ENCODE measurements around the gene RHO.
"Not testable (repeated sequence)": the region's sequence is repeated elsewhere in the genome, so short reads cannot be mapped to it uniquely, and the experiment has no call there.

The RHO gene

DNA sequence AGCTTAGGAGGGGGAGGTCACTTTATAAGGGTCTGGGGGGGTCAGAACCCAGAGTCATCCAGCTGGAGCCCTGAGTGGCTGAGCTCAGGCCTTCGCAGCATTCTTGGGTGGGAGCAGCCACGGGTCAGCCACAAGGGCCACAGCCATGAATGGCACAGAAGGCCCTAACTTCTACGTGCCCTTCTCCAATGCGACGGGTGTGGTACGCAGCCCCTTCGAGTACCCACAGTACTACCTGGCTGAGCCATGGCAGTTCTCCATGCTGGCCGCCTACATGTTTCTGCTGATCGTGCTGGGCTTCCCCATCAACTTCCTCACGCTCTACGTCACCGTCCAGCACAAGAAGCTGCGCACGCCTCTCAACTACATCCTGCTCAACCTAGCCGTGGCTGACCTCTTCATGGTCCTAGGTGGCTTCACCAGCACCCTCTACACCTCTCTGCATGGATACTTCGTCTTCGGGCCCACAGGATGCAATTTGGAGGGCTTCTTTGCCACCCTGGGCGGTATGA, at the start of gene RHO:
TSS of gene RHO (plus strand) at position 51 of the 512 bp plus-strand sequence. CDS start at position 146, 95 bp downstream.
- TF ChIP-seq, protein P1, sequence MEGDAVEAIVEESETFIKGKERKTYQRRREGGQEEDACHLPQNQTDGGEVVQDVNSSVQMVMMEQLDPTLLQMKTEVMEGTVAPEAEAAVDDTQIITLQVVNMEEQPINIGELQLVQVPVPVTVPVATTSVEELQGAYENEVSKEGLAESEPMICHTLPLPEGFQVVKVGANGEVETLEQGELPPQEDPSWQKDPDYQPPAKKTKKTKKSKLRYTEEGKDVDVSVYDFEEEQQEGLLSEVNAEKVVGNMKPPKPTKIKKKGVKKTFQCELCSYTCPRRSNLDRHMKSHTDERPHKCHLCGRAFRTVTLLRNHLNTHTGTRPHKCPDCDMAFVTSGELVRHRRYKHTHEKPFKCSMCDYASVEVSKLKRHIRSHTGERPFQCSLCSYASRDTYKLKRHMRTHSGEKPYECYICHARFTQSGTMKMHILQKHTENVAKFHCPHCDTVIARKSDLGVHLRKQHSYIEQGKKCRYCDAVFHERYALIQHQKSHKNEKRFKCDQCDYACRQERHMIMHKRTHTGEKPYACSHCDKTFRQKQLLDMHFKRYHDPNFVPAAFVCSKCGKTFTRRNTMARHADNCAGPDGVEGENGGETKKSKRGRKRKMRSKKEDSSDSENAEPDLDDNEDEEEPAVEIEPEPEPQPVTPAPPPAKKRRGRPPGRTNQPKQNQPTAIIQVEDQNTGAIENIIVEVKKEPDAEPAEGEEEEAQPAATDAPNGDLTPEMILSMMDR (IDR thresholded peaks at IDR 0.05; ENCODE audit: low read depth, low read length, missing control alignments) = no peak
- H3K4me3 ChIP-seq (ENCODE audit: low read depth, low read length) = no peak within 1 kb of the TSS
- in situ Hi-C loops (cut with HindIII; ENCODE audit: low sequenced_read_pairs) = no loop called here
- no peak for DNase-seq (ENCODE audit: low read depth)

DNA sequence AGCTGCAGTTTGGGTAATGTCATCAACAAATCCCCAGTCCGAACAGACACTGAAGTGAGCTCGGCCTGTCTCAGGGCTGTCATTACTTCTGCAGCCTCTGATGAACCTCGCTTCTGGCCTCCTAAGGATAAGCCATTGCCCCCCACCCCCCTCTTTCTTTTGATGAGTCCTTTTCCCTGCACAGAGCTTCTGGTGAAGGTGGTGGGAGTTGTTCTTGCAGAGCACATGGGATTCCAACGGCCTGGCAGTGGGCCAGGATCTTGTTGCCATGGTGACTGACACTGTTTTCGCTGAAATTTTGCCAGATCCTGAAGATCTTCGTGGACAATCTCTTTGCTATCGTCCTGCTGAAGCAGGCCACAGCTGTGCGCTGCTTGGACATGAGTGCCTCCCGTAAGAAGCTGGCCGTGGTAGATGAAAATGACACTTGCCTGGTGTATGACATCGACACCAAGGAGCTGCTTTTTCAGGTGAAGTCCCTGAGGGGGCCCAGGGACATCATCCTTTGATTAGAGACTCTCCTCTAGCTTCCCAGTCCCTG, 47.1 kb upstream of the RHO start:
- H3K4me3 ChIP-seq (ENCODE audit: low read depth, low read length); DNase-seq (ENCODE audit: low read depth); in situ Hi-C loops (cut with HindIII; ENCODE audit: low sequenced_read_pairs): not testable (repeated sequence)

DNA sequence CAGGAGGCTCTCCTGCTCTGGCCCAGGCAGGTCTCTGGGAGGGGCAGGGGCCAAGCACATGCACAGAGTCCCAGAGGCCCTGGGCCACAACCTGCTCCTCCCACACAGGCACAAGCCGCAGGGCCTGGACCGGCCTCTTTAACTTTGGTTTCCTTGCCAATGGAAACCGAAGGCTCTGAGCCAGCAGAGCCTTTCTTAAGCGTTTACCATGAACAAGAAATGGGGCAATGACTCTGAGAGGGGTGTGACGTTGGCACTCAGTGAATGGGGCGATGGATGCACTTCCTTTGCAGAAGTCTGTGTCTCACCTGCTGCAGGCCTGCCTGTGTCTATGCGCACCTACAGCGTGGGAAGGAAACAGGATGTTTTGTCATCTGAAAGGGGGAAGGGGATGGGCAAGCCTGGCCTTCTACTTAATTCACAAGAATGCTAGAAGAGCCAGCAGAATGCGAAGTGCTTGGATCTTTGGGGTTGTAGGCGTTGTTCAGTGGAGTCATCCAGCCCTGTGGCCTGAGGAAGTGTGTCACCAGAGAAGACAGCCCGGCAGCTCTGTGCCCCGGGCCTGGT, 46.6 kb upstream of the RHO start:
- TF ChIP-seq, protein P1 (IDR thresholded peaks at IDR 0.05; ENCODE audit: low read depth, low read length, missing control alignments) = no peak
- no peak for DNase-seq (ENCODE audit: low read depth)
- in situ Hi-C loops (cut with HindIII; ENCODE audit: low sequenced_read_pairs) = no loop called here
- no peak overlapping the region for H3K4me3 ChIP-seq (ENCODE audit: low read depth, low read length)

DNA sequence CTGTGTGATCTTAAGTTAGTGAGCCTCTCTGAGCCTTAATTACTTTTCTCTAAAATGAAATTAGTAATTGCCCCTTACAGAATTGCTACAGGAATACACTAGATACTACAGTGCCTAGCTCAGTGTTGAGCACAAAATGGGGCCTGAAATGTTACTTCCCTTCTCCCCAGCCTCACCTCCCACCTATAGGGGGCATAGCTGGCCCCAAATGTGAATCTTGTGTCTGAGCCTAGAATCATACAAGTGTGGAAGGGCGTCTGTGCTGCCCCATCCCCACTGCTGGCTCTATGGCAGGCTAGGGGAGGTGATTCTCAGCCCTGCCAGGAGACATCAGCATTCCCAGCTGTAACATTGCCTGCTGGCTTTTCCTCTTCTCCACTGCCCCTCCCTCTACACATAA, 45.7 kb upstream of the RHO start:
- in situ Hi-C loops (cut with HindIII; ENCODE audit: low sequenced_read_pairs) = no loop called here
- H3K4me3 ChIP-seq (ENCODE audit: low read depth, low read length) = no peak overlapping the region
- TF ChIP-seq, protein P1 (IDR thresholded peaks at IDR 0.05; ENCODE audit: low read depth, low read length, missing control alignments) = no peak
- DNase-seq (ENCODE audit: low read depth) = no peak

DNA sequence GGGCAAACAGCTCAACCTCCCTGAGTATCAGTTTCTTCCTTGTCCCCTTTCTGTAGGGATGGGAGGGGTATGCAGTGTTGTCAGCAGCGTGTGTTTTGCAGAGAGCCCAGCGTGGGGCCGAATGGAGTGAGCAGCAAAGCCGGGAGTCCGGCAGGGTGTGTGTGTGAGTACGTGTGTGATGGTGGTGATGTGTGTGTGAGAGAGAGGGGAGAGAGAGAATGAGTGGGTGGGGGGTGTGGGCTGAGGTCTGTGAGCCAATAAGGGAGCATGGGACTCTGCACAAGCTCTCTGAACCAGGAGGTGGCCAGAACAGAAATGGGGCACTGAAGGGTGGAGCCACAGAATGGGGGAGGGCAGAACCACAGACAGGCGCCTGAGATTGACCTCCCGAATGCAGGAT, 44.6 kb upstream of the RHO start:
- H3K4me3 ChIP-seq (ENCODE audit: low read depth, low read length) = no peak overlapping the region
- in situ Hi-C loops (cut with HindIII; ENCODE audit: low sequenced_read_pairs) = no loop called here
- TF ChIP-seq, protein P1 (IDR thresholded peaks at IDR 0.05; ENCODE audit: low read depth, low read length, missing control alignments) = no peak
- DNase-seq (ENCODE audit: low read depth) = no peak

DNA sequence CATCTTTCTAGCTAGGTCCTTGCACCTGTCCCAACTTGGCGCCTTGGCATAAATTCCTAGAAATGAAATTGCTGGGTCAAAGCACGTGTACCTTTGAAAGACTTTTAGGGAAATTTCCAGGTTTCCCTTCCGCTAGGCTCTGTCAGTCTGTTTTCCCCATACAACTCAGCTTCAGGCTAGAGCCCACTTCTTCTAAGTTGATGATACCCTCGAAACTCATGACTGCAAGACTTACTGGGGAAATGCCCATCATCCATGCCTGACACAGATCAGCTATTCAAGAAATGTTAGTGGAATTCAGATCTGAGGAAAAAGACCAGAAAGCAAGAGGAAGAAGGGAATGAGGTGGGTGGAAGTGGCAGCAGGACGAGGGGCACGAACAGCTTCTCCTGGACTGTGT, 43.3 kb upstream of the RHO start:
- DNase-seq (ENCODE audit: low read depth); H3K4me3 ChIP-seq (ENCODE audit: low read depth, low read length); in situ Hi-C loops (cut with HindIII; ENCODE audit: low sequenced_read_pairs): not testable (repeated sequence)

DNA sequence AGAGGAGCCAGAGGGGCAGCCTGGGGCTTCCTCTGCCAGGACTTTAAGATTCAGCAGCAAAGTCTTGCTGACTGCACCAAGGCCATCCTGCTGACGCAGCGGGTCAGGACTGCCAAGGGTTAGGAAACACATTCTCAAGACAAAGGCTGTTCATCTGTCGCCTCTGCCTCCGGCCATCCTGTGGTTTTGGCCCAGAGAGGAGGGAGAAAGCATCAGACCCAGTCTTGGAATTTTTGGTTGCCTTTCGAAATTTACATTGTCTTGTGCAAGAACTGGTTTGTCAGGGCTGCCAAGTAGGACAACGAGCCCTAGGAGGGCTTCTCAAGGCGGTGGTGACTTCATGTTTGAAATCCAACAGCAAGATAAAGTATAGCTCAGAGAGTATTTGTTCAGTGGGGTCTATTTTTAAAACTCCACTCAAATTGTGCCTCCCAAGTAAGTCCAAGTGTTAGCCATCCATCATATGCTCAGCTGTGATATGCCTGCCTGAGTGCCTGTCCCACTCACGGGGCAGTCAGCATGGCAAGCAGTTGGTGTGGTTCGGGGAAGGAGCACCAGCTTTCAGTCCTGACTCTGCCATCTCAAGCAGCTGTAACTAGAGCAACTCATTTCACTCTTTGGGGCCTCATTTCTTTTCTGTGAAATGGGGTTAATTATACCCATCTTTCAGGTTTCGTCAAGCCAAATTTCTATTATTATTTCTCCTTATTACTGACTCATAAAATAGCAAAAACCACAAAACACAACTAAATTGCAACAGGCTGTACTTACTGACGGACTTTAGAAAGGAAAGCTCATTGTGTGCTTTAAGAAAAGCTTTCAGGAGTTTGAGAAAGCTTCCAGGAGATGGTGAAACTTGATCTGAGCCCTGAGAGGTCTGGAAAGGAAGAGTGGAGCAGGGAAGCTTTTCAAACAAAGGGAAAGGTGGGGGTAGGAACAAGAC, 42.4 kb upstream of the RHO start:
- TF ChIP-seq, protein P1 (IDR thresholded peaks at IDR 0.05; ENCODE audit: low read depth, low read length, missing control alignments) = no peak
- DNase-seq (ENCODE audit: low read depth) = peak; percentile 93
- no peak overlapping the region for H3K4me3 ChIP-seq (ENCODE audit: low read depth, low read length)
- in situ Hi-C loops (cut with HindIII; ENCODE audit: low sequenced_read_pairs) = no loop called here

Data from astrocyte of the cerebellum (primary cell).